Activated CD4-positive, alpha-beta memory T cell treated with anti-CD3 and anti-CD28 coated beads for 36 hours (primary cell): ENCODE results near the gene GFAP. TPM values are rescaled to one million over a fixed set of nuclear protein-coding genes. Genes with fewer than 3 reads are reported as not detected.

Experiments
- CTCF ChIA-PET: fragments of 350-600 bp; sonication (Branson Sonifier 250); formaldehyde crosslinking; loops from one replicate; lab custom pipeline; 2021; ENCODE audit warnings: antibody characterized with exemption, inconsistent platforms; lab: Charles Lee
- POLR2A ChIA-PET: fragments of 350-600 bp; sonication (Branson Sonifier 250); formaldehyde crosslinking; loops from one replicate; lab custom pipeline; 2021; ENCODE audit warnings: antibody characterized with exemption; lab: Charles Lee
- DNase-seq: peaks from one replicate; pipeline ENCODE4 v3.0.0-alpha.2; 2020
- H3K27ac Mint-ChIP-seq: one replicate; pipeline ENCODE4 v1.8.0; 2021; ENCODE audit warnings: mixed read lengths
- H3K27me3 Mint-ChIP-seq: one replicate; pipeline ENCODE4 v1.8.0; 2021; ENCODE audit warnings: mixed read lengths
- H3K36me3 Mint-ChIP-seq: one replicate; pipeline ENCODE4 v1.8.0; 2021; ENCODE audit warnings: mixed read lengths
- H3K4me1 Mint-ChIP-seq: one replicate; pipeline ENCODE4 v1.8.0; 2021; ENCODE audit warnings: low read depth, mixed read lengths
- H3K4me3 Mint-ChIP-seq: one replicate; pipeline ENCODE4 v1.8.0; 2021; ENCODE audit warnings: mild to moderate bottlenecking, mixed read lengths
- H3K9me3 Mint-ChIP-seq: one replicate; pipeline ENCODE4 v1.8.0; 2021; ENCODE audit warnings: mixed read lengths
- intact Hi-C: fragments of 100-400 bp; cut with micrococcal nuclease; formaldehyde crosslinking; loops from one replicate; pipeline ENCODE4 v1.15.1; 2023
- total RNA-seq, 2 experiments: library from RNA; stranded (reverse); gene quantifications; one replicate each; pipeline ENCODE4 v1.2.3, GENCODE V29; 2021

GFAP gene
- total RNA-seq, 2 experiments from 2014 or later: not detected

DNA sequence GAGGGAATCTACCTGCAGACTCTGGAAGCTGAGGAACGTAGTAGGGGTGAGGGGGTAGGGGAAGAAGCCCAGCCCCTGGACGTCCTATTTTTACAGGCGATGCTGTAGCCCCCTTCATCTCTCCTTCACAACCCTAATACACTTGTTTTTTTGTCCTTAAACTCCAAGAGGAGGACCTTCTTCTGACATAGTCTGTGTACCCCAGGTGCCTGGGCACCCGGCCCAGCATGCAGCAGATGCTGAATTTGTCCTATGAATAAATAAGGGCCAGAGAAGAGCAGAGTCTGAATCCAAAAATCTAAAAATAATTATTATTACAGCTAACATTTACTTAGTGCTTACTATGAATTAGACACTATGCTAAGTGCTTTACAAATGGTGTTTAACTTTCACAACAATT is 27.2 kb upstream of the GFAP start:
- Mint-ChIP-seq H3K36me3 (peaks cover 19% of the 10 kb centered on the region), H3K27ac (no peak overlapping the region), H3K4me1 (peaks cover 6% of the 10 kb centered on the region), H3K4me3 (no peak overlapping the region), H3K27me3 (peaks cover 6% of the 10 kb centered on the region), H3K9me3 (no peaks in the 10 kb centered on the region)
- DNase-seq: no peak
- POLR2A ChIA-PET: no interaction called here
- intact Hi-C loops: no loop called here
- CTCF ChIA-PET: interaction anchor here (0.6 kb wide), 1 partner anchor 50 kb away, joined by 3 read pairs; no protein-coding TSS in a partner anchor

DNA sequence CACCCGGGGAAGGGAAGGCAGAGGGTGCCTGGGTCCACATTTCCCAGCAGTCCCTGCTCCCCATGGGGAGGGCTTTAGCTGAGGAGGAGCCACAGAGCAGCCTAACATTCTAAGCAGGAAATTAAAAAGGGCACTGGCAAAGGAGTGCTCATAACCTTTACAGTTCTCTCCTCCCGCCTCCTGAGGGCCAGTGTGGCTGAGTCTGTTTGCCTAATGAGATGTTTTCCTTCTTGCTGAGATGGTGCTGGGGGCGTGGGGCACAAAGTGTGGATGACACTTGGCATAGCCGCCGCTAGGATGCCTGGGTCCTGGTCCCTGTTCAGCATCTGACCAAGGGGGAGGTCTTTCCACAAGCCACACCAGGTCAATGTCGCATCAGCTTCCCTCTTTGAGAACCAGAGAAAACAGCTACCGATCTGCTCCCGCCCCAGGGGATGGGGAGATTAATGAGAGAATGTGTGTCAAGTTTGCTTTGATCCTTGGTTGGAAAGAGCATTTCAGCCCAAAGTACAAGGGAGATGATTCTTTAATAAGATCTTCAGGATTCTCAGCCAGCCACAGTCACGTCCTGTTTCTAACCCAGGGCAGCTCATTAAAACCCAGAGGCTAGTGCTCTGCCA is 26.5 kb upstream of the GFAP start:
- POLR2A ChIA-PET: no interaction called here
- Mint-ChIP-seq H3K27me3 (peaks cover 6% of the 10 kb centered on the region), H3K36me3 (peaks cover 19% of the 10 kb centered on the region), H3K27ac (no peak overlapping the region), H3K4me3 (no peak overlapping the region), H3K9me3 (no peaks in the 10 kb centered on the region), H3K4me1 (peaks cover 6% of the 10 kb centered on the region)
- CTCF ChIA-PET: no interaction called here
- intact Hi-C loops: no loop called here
- peak; percentile 6 for DNase-seq

- CTCF ChIA-PET: interaction anchor here (0.7 to 2.1 kb wide), 2 partner anchors 20 to 244 kb away, joined by 3 to 9 read pairs; no protein-coding TSS in a partner anchor
- Mint-ChIP-seq H3K4me1 (no peaks in the 10 kb centered on the region), H3K27ac (no peak overlapping the region), H3K4me3 (no peak overlapping the region), H3K27me3 (no peaks in the 10 kb centered on the region), H3K36me3 (peaks cover 15% of the 10 kb centered on the region), H3K9me3 (no peaks in the 10 kb centered on the region)
- intact Hi-C loops: no loop called here
- POLR2A ChIA-PET: no interaction called here
- no peak for DNase-seq
Observed at GRCh38 chr17:44940768-44941167, 25.5 kb upstream of the GFAP start.

DNA sequence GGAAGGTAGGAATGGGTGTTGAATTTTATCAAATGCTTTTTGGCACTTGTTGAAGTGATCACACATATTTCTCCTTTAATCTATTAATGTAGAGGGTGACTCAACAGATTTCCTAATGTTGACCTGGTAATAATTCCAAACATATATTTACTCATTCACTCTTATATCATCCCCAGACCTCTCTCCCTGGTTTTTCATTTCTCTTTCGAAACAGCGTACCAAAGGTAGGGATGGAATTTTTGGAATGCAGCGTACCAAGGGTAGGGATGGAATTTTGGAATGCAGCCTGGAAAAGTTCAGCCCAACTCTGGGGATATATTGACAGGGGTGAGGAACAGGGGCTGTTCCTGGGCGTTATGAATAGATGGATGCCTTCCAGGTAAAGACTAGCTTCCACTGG is 25.0 kb upstream of the GFAP start:
- intact Hi-C loops: no loop called here
- ChIA-PET POLR2A (no interaction called here), CTCF (interaction anchor here (2.1 kb wide), 1 partner anchor 20 kb away, joined by 9 read pairs; no protein-coding TSS in a partner anchor)
- H3K27ac Mint-ChIP-seq: no peak overlapping the region
- no peak overlapping the region for H3K4me3 Mint-ChIP-seq
- H3K4me1 Mint-ChIP-seq: no peaks in the 10 kb centered on the region
- no peaks in the 10 kb centered on the region for H3K9me3 Mint-ChIP-seq
- H3K27me3 Mint-ChIP-seq: no peaks in the 10 kb centered on the region
- H3K36me3 Mint-ChIP-seq: peaks cover 19% of the 10 kb centered on the region
- DNase-seq: no peak

DNA sequence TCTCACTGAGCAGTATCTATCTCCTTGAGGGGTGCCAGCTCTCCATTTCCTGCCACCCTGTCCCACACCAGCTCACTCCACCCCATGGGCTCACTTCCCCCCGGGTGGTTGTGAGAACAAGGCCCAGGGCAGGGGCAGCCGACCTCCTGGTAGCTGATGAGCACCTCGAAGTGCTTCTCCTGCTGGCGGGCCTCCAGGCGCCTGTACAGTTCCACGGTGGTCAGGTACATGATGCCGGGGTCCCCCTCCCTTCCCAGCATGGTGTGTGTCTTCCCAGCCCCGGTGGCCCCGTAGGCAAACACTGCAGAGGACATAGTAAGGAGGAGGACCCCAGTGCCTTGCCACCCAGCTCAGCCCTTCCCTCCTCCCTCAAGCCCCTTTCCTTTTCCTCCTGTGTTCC is 19.8 kb upstream of the GFAP start:
- Mint-ChIP-seq H3K36me3 (peaks cover 25% of the 10 kb centered on the region), H3K27me3 (no peaks in the 10 kb centered on the region), H3K9me3 (no peaks in the 10 kb centered on the region), H3K4me3 (no peak overlapping the region), H3K27ac (no peak overlapping the region), H3K4me1 (no peaks in the 10 kb centered on the region)
- ChIA-PET CTCF (interaction anchor here (0.6 kb wide), 1 partner anchor 158 kb away, joined by 3 read pairs; no protein-coding TSS in a partner anchor), POLR2A (no interaction called here)
- DNase-seq: no peak
- intact Hi-C loops: no loop called here

DNA sequence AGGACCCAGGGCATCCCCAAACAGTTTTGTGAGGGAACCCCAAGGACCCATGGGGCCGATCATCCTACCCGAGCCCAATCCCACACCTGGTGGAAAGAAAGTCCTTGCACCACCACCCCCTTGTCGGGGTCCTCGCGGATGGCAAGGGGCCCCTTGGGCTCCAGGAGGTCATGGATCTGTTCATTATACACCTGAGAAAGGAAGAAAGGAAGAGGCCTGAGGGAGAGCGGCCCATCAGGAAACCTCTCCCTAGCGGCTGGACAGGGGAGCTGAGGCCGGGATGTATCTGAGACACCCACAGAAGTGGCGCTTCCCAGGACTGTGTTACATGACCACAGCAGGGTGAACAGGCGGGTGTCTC is 19.4 kb upstream of the GFAP start:
- Mint-ChIP-seq H3K4me3 (no peak overlapping the region), H3K27me3 (no peaks in the 10 kb centered on the region), H3K36me3 (peaks cover 28% of the 10 kb centered on the region), H3K27ac (no peak overlapping the region), H3K4me1 (no peaks in the 10 kb centered on the region), H3K9me3 (no peaks in the 10 kb centered on the region)
- intact Hi-C loops: no loop called here
- CTCF ChIA-PET: interaction anchor here (0.6 kb wide), 1 partner anchor 158 kb away, joined by 3 read pairs; no protein-coding TSS in a partner anchor
- no peak for DNase-seq
- POLR2A ChIA-PET: no interaction called here

GRCh38 chr17:44933824-44934744 is 18.8 kb upstream of the GFAP start:
- ChIA-PET CTCF (no interaction called here), POLR2A (no interaction called here)
- peak; percentile 7 for DNase-seq
- Mint-ChIP-seq H3K36me3 (peaks cover 29% of the 10 kb centered on the region), H3K9me3 (no peaks in the 10 kb centered on the region), H3K27ac (no peak overlapping the region), H3K4me1 (no peaks in the 10 kb centered on the region), H3K4me3 (no peak overlapping the region), H3K27me3 (no peaks in the 10 kb centered on the region)
- intact Hi-C loops: no loop called here

- ChIA-PET POLR2A (interaction anchor here (1.1 kb wide), 1 partner anchor 9 kb away, joined by 3 read pairs; no protein-coding TSS in a partner anchor), CTCF (interaction anchor here (2.7 kb wide), 1 partner anchor 12 kb away, joined by 11 read pairs; no protein-coding TSS in a partner anchor)
- Mint-ChIP-seq H3K27ac (no peak overlapping the region), H3K4me3 (no peak overlapping the region), H3K4me1 (no peaks in the 10 kb centered on the region), H3K9me3 (no peaks in the 10 kb centered on the region), H3K27me3 (no peaks in the 10 kb centered on the region), H3K36me3 (peaks cover 32% of the 10 kb centered on the region)
- DNase-seq: no peak
- intact Hi-C loops: no loop called here
Observed at GRCh38 chr17:44932787-44933097, 17.4 kb upstream of the GFAP start.

DNA sequence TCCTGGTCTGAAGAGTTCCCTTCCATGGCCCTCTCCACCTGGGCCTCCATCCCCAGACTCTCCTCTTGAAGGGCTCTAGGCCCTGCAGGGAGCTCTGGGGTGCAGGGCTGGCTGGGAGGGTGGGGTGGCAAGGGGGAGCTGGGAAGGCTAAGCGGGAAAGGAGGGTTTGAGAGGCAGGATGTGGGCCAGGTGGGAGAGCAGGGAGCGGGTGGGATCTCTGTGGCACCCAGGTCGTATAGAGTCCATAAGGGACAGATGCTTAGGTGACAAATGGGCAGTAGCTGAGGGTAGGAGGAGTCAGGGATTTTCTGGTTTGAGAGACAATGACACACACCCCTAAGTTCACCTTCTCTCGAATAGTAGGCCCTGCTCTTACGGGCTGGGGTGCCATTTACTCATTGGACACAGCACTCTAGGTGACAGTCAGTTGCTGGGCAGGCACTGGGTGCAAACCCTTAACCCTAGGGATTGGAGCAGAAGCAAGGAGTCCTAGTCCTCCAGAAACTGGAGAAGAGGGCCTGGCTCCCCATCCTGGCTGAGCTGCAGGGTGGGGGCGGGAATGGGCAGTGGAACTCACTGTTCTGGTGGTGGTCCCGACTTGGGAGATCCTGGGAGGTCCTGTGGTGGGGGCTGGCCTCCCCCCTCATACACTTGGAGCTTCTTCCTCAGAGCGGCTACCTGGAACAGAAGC is 16.9 kb upstream of the GFAP start:
- ChIA-PET POLR2A (interaction anchor here (1.1 kb wide), 1 partner anchor 9 kb away, joined by 3 read pairs; no protein-coding TSS in a partner anchor), CTCF (interaction anchor here (2.7 kb wide), 1 partner anchor 12 kb away, joined by 11 read pairs; no protein-coding TSS in a partner anchor)
- H3K27me3 Mint-ChIP-seq: no peaks in the 10 kb centered on the region
- no peaks in the 10 kb centered on the region for H3K9me3 Mint-ChIP-seq
- H3K36me3 Mint-ChIP-seq: peaks cover 37% of the 10 kb centered on the region
- no peaks in the 10 kb centered on the region for H3K4me1 Mint-ChIP-seq
- no peak overlapping the region for H3K4me3 Mint-ChIP-seq
- H3K27ac Mint-ChIP-seq: no peak overlapping the region
- intact Hi-C loops: no loop called here
- DNase-seq: no peak

GRCh38 chr17:44931376-44931775 is 16.1 kb upstream of the GFAP start:
- Mint-ChIP-seq H3K4me1 (no peaks in the 10 kb centered on the region), H3K9me3 (no peaks in the 10 kb centered on the region), H3K27ac (no peak overlapping the region), H3K36me3 (peaks cover 38% of the 10 kb centered on the region), H3K27me3 (no peaks in the 10 kb centered on the region), H3K4me3 (no peak overlapping the region)
- DNase-seq: no peak
- POLR2A ChIA-PET: no interaction called here
- CTCF ChIA-PET: interaction anchor here (2.7 kb wide), 1 partner anchor 11 kb away, joined by 11 read pairs; no protein-coding TSS in a partner anchor
- intact Hi-C loops: no loop called here

- POLR2A ChIA-PET: no interaction called here
- no peak for DNase-seq
Observed at GRCh38 chr17:44930667-44931066, 15.4 kb upstream of the GFAP start.

More at GRCh38 chr17:44930667-44931066, 15.4 kb upstream of the GFAP start:
- Mint-ChIP-seq H3K27ac (no peak overlapping the region), H3K4me3 (no peak overlapping the region), H3K36me3 (peaks cover 38% of the 10 kb centered on the region), H3K9me3 (no peaks in the 10 kb centered on the region), H3K4me1 (no peaks in the 10 kb centered on the region), H3K27me3 (no peaks in the 10 kb centered on the region)
- CTCF ChIA-PET: interaction anchor here (0.7 to 2.7 kb wide), 4 partner anchors 10 to 205 kb away, joined by 3 to 11 read pairs (median 3); partner anchors contain the start of gene ACBD4
- intact Hi-C loops: no loop called here
